Stimulated activated CD8-positive, alpha-beta memory T cell treated with anti-CD3 and anti-CD28 coated beads, Interleukin-12 subunit alpha, Interleukin-12 subunit beta, amount 100 ng/mL, for 4 hours (primary cell): ENCODE results near the gene CACNA1B.

Experiments used
- DNase-seq: peaks from one replicate; pipeline ENCODE4 v3.0.0-alpha.2; 2020; ENCODE audit warnings: low read depth

The CACNA1B gene

GRCh38 chr9:137967280-137967953 lies 89.8 kb downstream of the CACNA1B start:
- no peak for DNase-seq

GRCh38 chr9:137968235-137968634 lies 90.7 kb downstream of the CACNA1B start:
- no peak for DNase-seq

- no peak for DNase-seq
Observed at GRCh38 chr9:137969008-137969407, 91.4 kb downstream of the CACNA1B start.

GRCh38 chr9:137969685-137970084 lies 92.1 kb downstream of the CACNA1B start:
- no peak for DNase-seq

GRCh38 chr9:137970098-137970497 lies 92.5 kb downstream of the CACNA1B start:
- DNase-seq = no peak

GRCh38 chr9:137970686-137971476 lies 93.3 kb downstream of the CACNA1B start:
- no peak for DNase-seq

- DNase-seq = no peak
Observed at GRCh38 chr9:137971477-137972138, 94.0 kb downstream of the CACNA1B start.

GRCh38 chr9:137972355-137972987 lies 94.9 kb downstream of the CACNA1B start:
- no peak for DNase-seq

- DNase-seq = no peak
Observed at GRCh38 chr9:137972988-137973470, 95.4 kb downstream of the CACNA1B start.

GRCh38 chr9:137973829-137974416 lies 96.3 kb downstream of the CACNA1B start:
- no peak for DNase-seq

- no peak for DNase-seq
Observed at GRCh38 chr9:137974746-137975526, 97.4 kb downstream of the CACNA1B start.

- DNase-seq = no peak
Observed at GRCh38 chr9:137975527-137975913, 97.9 kb downstream of the CACNA1B start.

GRCh38 chr9:137975936-137976565 lies 98.5 kb downstream of the CACNA1B start:
- DNase-seq = no peak

GRCh38 chr9:137977571-137978261 lies 100.1 kb downstream of the CACNA1B start:
- no peak for DNase-seq

- no peak for DNase-seq
Observed at GRCh38 chr9:137978262-137978714, 100.7 kb downstream of the CACNA1B start.

- DNase-seq = no peak
Observed at GRCh38 chr9:137982200-137982599, 104.6 kb downstream of the CACNA1B start.

GRCh38 chr9:137984005-137984404 lies 106.4 kb downstream of the CACNA1B start:
- DNase-seq = no peak

GRCh38 chr9:137984520-137985257 lies 107.1 kb downstream of the CACNA1B start:
- DNase-seq = no peak

GRCh38 chr9:137985637-137986071 lies 108.1 kb downstream of the CACNA1B start:
- DNase-seq = no peak
